HCT116 (cell line): Measurements from ENCODE around the gene SCRN2. TPM values are rescaled to one million over a fixed set of nuclear protein-coding genes. Genes with fewer than 3 reads are reported as not detected.

ENCODE experiments used
- ATAC-seq: fragments of 200-7000 bp; cut with Tn5 transposase; 2 replicates; pipeline ENCODE4 v1.9.1; 2020; ENCODE audit warnings: mild to moderate bottlenecking, moderate library complexity
- BruUV-seq: library from RNA; stranded (reverse); fragments of 400-500 nt; replicated peaks from 2 replicates; lab custom pipeline; 2021; lab: Mats Ljungman, UMichigan
- CTCF ChIA-PET: fragments of 300-600 bp; sonication (Branson Sonifier 250); formaldehyde crosslinking; loops from one replicate; lab custom pipeline; 2021; ENCODE audit warnings: antibody characterized with exemption; lab: Charles Lee
- POLR2A ChIA-PET: fragments of 300-600, 350-600 bp; sonication (Branson Sonifier 250); formaldehyde crosslinking; loops from one replicate; lab custom pipeline; 2021; ENCODE audit warnings: antibody characterized with exemption; lab: Charles Lee
- RAD21 ChIA-PET, 2 experiments: fragments of 300-600 bp; sonication (Branson Sonifier 250); formaldehyde crosslinking; loops; one replicate each; lab custom pipeline; 2023; ENCODE audit warnings: low total read pairs in 2 of 2; ENCODE audit not compliant: uncharacterized antibody in 2 of 2, unreplicated experiment in 2 of 2, low non-redundant PET in 1 of 2; lab: Charles Lee
- DNase-seq: peaks from one replicate; pipeline ENCODE4 v3.0.0-alpha.2; 2010; ENCODE audit warnings: low read depth, low spot score
- H2AFZ ChIP-seq: fragments of 200-600 bp; shearing (Covaris generic), sonication (generic); 2 replicates; pipeline ENCODE4 v1.6.1; 2017; ENCODE audit warnings: low read depth, mixed run types, mixed read lengths, antibody characterized with exemption, low read length; ENCODE audit not compliant: poor library complexity, severe bottlenecking
- H3K27ac ChIP-seq: 2 replicates; pipeline ENCODE4 v1.5.1; 2012; ENCODE audit warnings: low read depth, low read length
- H3K27me3 ChIP-seq: fragments of 200-600 bp; sonication (generic); 2 replicates; pipeline ENCODE4 v1.6.1; 2016; ENCODE audit warnings: mixed run types, low read length, mixed read lengths; ENCODE audit not compliant: insufficient read depth
- H3K36me3 ChIP-seq, 2 experiments: fragments of 200-500 bp in 1 of 2; fragments of 200-600 bp in 1 of 2; sonication (Bioruptor generic) in 1 of 2; sonication (generic) in 1 of 2; 2 replicates each; pipeline versions ENCODE4 v1.5.1 to v1.6.1; 2014 to 2016; ENCODE audit warnings: low read length in 2 of 2, inconsistent platforms in 1 of 2, mixed read lengths in 1 of 2, mixed run types in 1 of 2; ENCODE audit not compliant: insufficient read depth in 2 of 2, control insufficient read depth in 1 of 2
- H3K4me1 ChIP-seq, 2 experiments: fragments of 200-600 bp in 1 of 2; sonication (generic) in 1 of 2; 2 replicates each; pipeline versions ENCODE4 v1.5.1 to v1.6.1; 2012 to 2017; ENCODE audit warnings: low read length in 2 of 2, inconsistent platforms in 1 of 2, mild to moderate bottlenecking in 1 of 2, mixed read lengths in 1 of 2, mixed run types in 1 of 2, moderate library complexity in 1 of 2; ENCODE audit not compliant: insufficient read depth in 2 of 2, control insufficient read depth in 1 of 2
- H3K4me2 ChIP-seq: fragments of 200-600 bp; sonication (generic); 2 replicates; pipeline ENCODE4 v1.6.1; 2017; ENCODE audit warnings: mixed run types, low read length, mixed read lengths
- H3K4me3 ChIP-seq, 2 experiments: fragments of 200-600 bp in 1 of 2; sonication (generic) in 1 of 2; replicated peaks in 1 of 2; 2 replicates each; pipeline ENCODE4 v1.5.1; 2011 to 2016; ENCODE audit warnings: low read length in 2 of 2, control low read depth in 1 of 2, low read depth in 1 of 2, mild to moderate bottlenecking in 1 of 2, mixed read lengths in 1 of 2, mixed run types in 1 of 2
- H3K79me2 ChIP-seq: fragments of 200-600 bp; sonication (generic); 2 replicates; pipeline ENCODE4 v1.6.1; 2017; ENCODE audit warnings: mild to moderate bottlenecking, mixed run types, low read length, moderate library complexity, mixed read lengths; ENCODE audit not compliant: insufficient read depth
- H3K9ac ChIP-seq: fragments of 200-600 bp; sonication (generic); 2 replicates; pipeline ENCODE4 v1.6.1; 2016; ENCODE audit warnings: low read length, mixed read lengths
- H3K9me2 ChIP-seq: fragments of 200-600 bp; sonication (generic), shearing (Covaris generic); 2 replicates; pipeline ENCODE4 v1.6.1; 2017; ENCODE audit warnings: mixed run types, mild to moderate bottlenecking, moderate library complexity; ENCODE audit not compliant: insufficient read depth
- H3K9me3 ChIP-seq, 2 experiments: fragments of 200-500 bp in 1 of 2; fragments of 200-600 bp in 1 of 2; sonication (Bioruptor generic) in 1 of 2; sonication (generic) in 1 of 2; 2 replicates each; pipeline ENCODE4 v1.6.1; 2014 to 2017; ENCODE audit warnings: low read length in 2 of 2, mixed read lengths in 2 of 2, inconsistent platforms in 1 of 2, low read depth in 1 of 2, mild to moderate bottlenecking in 1 of 2, mixed run types in 1 of 2, moderate library complexity in 1 of 2; ENCODE audit not compliant: control insufficient read depth in 1 of 2, insufficient read depth in 1 of 2
- H4K20me1 ChIP-seq: fragments of 200-600 bp; sonication (generic), shearing (Covaris generic); 2 replicates; pipeline ENCODE4 v1.6.1; 2017; ENCODE audit warnings: mixed run types, mild to moderate bottlenecking, moderate library complexity; ENCODE audit not compliant: insufficient read depth
- ATF3 ChIP-seq: IDR thresholded peaks from 2 replicates; pipeline ENCODE4 v1.6.1; 2012
- ELF1 ChIP-seq: IDR thresholded peaks from 2 replicates; pipeline ENCODE4 v1.6.1; 2012; ENCODE audit warnings: low read depth, borderline replicate concordance
- EZH2phosphoT487 ChIP-seq: fragments of 200-600 bp; IDR thresholded peaks from 2 replicates; pipeline ENCODE4 v1.6.1; 2018; ENCODE audit warnings: antibody characterized with exemption, borderline replicate concordance
- FOSL1 ChIP-seq: IDR thresholded peaks from 2 replicates; pipeline ENCODE4 v1.6.1; 2012; ENCODE audit warnings: low read depth
- RAD21 ChIP-seq: IDR thresholded peaks from 2 replicates; pipeline ENCODE4 v1.6.1; 2012; ENCODE audit warnings: low read depth, mild to moderate bottlenecking
- SP1 ChIP-seq: IDR thresholded peaks from 2 replicates; pipeline ENCODE4 v1.6.1; 2012; ENCODE audit warnings: low read depth
- intact Hi-C: fragments of 100-400 bp; cut with micrococcal nuclease; formaldehyde crosslinking; loops from 2 replicates; pipeline ENCODE4 v1.10.0; 2022
- total RNA-seq: library from RNA; stranded (reverse); gene quantifications from one replicate; pipeline ENCODE4 v1.2.1, GENCODE V29; 2021; ENCODE audit not compliant: unreplicated experiment

SCRN2 gene
- total RNA-seq, 1 experiment from 2014 or later, result 53.2 TPM

GRCh38 chr17:47853616-47854015 lies 12.5 kb upstream of the SCRN2 start (continued):
- TF ChIP-seq SP1, result no peak
- no peak for TF ChIP-seq RAD21
- no peak for TF ChIP-seq EZH2phosphoT487
- no peak for TF ChIP-seq FOSL1

DNA sequence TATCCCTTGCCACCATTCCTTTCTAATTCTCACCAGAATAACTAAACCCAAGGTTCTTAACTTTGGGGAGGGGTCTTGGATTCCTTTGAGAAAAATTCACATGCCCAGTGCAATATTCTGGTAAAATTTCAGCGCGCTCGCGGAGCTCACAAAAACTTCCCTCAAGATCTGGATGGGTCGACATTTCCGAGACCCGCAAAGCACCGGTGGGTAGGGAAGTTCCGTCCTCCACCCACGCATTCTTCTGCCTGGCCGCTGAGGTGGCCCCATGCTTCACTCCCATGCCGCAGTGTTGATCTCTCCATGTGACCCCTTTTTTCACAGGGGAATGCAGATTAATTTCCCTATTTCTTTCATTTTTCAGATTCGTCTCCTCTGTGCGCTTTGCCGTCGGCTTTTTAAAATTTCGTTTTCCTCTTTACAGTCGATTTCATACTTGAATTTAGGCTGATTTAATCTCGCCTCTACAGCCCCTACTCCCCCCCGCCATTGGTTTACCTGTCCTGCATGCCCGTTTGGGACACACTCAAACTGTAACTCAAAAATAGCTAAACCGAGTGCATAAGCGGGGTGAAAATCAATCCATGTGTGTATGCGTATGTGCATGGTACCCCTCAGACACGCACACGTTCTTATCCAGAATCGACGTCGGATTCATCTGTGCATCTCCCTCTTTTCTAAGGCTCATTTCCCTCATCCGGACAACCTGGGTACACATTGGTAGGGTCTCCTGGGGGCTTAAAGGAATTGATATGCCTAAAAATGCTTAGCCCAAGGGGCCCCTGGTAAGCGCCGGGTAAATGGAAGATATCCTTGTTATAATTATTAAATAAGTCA lies 11.3 kb upstream of the SCRN2 start:
- no peak for DNase-seq
- Histone ChIP-seq H3K4me1 (peaks cover 13 to 30% of the 10 kb centered on the region in 2 experiments), H3K36me3 (no peaks in the 10 kb centered on the region; a peak in 1 of 4 replicates), H3K9ac (no peak overlapping the region), H3K9me2 (no peaks in the 10 kb centered on the region), H3K9me3 (no peaks in the 10 kb centered on the region), H4K20me1 (no peaks in the 10 kb centered on the region), H3K79me2 (peaks cover 23% of the 10 kb centered on the region; the same call in 1 of the 2 replicates)
- RAD21 ChIA-PET, result no interaction called here
- no TSS peak for BruUV-seq
- CTCF ChIA-PET, result interaction anchor here (0.6 to 12.6 kb wide), 2 partner anchors 9 to 40 kb away, joined by 4 to 393 read pairs; partner anchors contain the start of gene SP2
- TF ChIP-seq ELF1, result no peak
- TF ChIP-seq ATF3, result no peak
- TF ChIP-seq, all 23 proteins: peak for 0
- peaks cover 13% of the 10 kb centered on the region; the same call in 1 of the 2 replicates for H3K27me3 ChIP-seq
- peak overlapping the region; percentile 86 for H3K4me2 ChIP-seq
- H3K4me3 ChIP-seq, result no peak overlapping the region
- POLR2A ChIA-PET, result interaction anchor here (1.1 kb wide), 1 partner anchor 10 kb away, joined by 3 read pairs; no protein-coding TSS in a partner anchor
- no peak overlapping the region for H2AFZ ChIP-seq
- H3K27ac ChIP-seq, result no peak overlapping the region
- no peak for ATAC-seq
- intact Hi-C loops, result no loop called here
